ENCODE results near the gene DYNLRB2.

The DYNLRB2 gene

DNA sequence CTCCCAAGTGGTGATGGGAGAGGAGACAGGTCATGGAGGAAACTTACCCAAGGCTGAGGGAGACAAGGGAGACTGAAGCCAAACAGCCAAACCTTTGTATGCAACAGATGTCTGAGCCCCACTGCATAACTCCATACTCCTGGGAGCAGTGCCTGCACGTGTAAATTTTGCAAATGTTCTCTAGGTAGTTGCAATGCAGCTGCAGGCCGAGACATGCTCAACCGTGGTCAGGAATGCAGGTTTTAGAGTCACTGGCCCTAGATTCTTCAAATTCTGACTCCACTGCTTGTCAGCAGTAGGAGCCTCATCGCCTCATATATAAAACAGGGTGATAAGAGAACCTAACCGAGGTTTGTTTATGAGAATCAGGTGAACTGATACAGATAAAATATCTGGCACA is 11.5 kb downstream of the DYNLRB2 start:
- DNase-seq (ENCODE audit: low spot score): no peak

DNA sequence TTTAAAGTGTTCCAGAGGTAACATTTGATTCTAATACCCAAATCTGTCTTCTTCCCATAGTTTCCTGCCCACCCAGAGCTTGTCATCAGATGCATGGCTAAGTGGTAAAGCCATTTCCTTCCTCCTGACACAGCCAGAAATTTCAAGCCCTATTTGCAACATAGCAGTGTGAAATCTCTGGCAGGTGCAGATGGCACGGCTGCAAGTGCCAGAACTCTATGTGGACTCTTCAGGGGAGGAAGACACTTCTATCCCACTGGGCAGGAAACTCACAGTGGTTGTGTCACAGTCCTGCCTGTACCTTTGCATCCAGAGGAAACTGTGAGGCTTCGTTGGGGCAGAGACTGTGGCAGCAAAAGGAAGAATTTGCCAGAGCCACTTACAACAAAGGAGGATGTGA is 13.2 kb downstream of the DYNLRB2 start:
- DNase-seq (ENCODE audit: low spot score): no peak

DNA sequence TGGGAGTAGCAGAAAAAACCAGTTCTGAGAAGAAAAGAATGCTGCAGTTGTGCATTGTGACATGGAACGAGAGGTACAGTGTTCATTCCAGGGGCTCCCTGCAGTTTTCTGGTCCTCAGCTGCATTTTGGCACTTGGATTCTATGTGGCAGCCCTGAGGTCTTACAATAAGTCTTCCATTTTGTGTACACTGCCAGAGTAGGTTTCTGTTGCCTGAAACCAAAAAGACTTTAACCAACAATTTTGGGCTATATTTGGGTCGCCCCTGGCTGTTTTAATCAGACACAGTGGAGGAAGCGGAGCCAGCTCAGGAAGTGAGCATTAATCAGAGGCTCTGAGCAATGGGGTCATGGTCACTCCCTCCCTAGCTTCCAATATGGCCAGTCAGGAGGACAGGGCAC is 15.7 kb downstream of the DYNLRB2 start:
- no peak for DNase-seq (ENCODE audit: low spot score)

DNA sequence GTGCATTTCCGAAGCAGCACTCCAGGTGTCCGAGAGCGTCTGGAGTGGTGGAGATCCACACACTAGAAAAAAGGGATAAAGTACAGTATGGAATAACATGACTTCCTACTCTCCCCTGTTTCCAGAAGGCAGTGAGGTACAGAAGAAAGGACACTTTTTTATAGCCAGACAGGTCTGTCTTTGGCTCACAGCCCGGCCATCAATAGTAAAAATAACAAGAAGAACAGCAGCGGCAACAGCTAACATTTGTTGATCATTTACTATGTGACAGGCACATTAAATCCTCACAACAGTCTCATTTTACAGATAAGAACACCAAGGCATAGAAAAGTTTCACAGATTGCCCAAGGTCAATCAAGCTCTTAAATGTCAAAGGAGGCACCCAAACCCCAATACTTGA is 16.2 kb downstream of the DYNLRB2 start:
- DNase-seq (ENCODE audit: low spot score): no peak

DNA sequence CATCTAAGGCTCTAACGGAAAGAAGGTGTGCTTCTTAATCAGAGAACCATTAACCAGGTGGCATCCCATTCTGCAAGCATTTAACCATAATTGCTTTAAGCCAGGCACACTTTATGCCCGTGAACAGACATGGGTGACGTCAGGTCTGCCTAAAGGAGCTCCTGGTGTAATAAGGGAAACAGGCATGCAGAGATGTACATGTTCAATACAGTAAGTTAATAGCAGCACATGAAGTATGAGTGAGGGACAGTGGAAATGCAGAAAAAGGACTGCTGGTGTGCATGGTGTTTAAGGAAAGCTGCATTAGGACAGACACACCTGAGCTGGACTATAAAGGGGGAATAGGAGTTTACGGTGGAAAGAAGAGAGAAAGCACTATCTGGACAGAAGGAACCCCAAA is 18.6 kb downstream of the DYNLRB2 start:
- DNase-seq (ENCODE audit: low spot score): no peak

DNA sequence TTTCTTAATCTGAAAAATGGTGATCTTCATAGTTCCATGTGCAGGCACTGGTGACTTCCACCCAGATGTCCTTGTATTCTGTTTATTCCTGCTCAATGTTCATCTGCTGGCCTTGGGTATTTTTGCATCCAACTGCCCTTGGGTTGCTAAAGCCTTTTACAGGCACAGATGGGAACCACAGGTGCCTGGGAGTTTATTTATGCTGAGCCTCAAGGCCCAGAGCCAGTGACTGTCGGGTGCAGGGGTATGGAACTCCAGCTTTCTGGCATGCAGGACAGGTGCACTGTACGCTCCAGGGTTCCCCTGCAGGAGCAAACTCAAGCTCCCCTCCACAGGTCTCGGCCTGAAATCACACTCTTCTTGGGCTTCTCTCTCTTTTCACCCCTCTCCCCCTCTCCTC is 22.3 kb downstream of the DYNLRB2 start:
- DNase-seq (ENCODE audit: low spot score): no peak

DNA sequence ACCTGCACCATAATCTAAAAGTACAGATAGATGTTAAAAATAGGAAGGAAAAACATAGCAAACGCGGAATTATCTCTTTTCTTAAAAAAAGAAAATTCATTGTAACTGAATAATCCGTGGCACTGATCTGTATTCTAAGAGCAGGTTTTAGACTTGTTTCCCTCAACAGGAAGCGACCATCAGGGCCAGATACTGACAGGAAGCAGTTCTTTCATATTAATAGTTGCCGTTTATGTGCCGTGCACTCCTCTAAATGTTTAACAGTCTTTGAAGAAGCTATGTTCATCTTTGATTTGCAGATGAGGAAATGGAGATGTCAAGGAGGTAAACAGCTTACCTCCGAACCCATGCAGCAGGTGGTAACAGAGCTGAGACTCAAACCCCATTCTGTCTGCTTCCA is 23.6 kb downstream of the DYNLRB2 start:
- no peak for DNase-seq (ENCODE audit: low spot score)

DNA sequence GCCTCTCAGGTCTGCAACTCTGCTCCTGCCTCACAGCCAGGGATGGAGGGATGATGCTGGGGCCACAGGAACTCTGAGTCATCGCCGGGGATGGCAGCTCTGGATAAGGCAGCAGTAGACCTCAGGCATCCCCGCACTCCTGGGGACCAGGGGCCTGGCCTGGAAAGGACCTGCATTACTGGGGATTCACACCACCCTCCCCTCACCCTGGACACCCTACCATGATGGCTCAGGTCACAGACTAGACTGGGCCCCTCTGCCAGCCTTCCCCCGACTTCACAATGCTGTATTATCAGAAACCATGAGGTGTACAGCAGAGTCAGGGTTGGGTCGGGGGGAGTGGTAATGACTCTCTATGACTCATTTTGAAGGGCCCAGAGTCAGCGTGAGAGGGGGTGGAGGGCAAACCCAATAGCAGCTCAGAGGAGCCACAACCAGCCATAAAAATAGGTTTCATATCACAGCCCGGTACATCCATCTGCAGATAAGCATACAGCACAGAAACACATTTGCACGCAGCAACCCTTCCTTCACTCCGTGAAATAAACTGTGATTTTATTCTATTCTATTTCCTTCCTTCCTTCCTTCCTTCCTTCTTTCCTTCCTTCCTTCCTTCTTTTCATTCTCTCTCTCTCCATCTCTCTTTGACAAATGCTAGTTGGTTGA is 28.8 kb downstream of the DYNLRB2 start:
- no peak for DNase-seq (ENCODE audit: low spot score)

DNA sequence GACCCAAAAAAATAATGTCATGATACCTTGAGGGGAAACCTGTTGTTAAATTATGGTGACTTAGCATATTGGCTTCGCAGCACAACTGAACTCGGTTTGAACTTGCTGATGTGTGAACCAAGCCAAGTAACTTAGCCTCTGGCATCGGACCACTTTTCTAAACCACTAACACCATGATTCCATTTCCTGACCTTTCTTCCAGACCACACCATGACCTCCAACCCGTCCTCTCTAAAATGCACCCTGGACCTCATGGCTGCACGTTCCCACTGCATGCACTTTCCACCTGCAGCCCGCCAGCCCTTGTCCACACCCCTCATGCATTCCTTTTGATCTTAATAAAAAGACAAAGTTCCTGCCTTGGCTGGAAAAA is 29.3 kb downstream of the DYNLRB2 start:
- DNase-seq (ENCODE audit: low spot score): no peak

DNA sequence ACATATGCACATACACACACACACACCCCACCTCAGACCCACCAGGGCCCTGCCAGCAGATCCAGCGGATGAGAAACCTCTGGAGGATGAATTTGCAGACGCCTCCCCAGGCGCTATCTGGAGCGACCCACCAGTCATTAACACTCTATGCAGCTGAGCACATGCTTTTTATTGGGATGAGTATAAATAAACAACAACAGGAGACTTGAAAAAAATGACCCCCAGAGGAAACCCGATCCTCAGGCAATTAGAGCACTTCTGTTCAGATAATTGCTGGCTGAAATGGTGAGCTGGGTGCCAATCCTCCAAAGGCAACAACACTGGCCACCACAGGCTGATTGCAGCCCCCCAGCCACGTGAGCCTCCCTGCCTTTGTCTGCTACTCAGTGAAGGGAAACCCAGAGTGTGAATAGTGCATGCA is 32.9 kb downstream of the DYNLRB2 start:
- DNase-seq (ENCODE audit: low spot score): no peak

DNA sequence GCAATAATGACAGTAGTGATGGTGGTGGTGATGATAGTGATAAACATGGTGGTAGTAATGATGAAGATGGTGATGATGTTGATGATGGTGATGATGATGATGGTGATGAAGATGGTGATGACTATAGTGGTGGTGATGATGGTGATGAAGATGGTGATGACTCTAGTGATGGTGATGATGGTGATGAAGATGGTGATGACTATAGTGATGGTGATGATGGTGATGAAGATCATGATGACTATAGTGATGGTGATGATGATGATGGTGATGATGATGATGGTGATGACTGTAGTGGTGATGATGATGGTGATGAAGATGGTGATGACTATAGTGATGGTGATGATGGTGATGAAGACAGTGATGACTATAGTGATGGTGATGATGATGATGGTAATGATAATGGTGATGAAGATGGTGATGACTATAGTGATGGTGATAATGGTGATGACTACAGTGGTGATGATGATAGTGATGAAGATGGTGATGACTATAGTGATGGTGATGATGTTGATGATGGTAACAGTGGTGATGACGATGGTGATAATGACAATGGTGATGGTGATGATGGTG is 35.6 kb downstream of the DYNLRB2 start:
- DNase-seq (ENCODE audit: low spot score): no peak

DNA sequence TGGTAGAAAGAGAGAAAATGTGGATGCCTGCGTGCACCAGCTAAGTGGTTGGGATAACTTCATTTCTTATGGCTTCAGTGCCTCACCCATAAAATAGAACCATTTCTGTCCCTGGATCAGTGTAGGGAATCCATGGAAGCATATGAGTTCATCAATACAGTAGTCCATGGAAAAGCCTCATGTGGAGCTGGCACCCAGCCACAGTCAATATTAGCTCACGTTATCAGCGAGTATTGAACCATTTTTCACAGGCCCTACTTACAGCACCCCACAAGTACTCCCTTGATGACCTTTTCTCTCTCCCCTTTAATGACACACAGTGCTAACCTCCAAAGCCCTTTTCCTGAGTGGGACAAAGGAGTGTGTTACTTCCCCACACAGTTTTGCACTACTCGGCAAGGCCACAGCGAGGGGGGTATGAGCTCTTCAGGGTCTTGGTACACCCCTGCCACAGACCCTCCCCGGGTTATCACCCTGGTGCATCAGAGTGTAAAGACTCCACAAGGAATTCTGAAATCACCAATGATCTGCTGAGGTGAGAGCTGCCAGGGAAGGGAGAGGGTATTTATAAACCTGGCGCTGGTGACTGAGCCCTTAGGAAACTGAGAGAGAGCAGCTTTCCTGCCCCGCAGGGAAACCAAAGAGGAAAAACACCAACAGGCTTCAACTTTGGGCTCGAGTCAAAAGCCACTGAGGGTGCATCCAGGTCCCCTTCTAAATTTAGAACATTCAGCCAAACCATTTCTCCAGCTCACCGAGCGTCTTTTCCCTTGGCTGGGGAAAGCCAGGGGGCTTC is 36.9 kb downstream of the DYNLRB2 start:
- DNase-seq (ENCODE audit: low spot score): no peak

DNA sequence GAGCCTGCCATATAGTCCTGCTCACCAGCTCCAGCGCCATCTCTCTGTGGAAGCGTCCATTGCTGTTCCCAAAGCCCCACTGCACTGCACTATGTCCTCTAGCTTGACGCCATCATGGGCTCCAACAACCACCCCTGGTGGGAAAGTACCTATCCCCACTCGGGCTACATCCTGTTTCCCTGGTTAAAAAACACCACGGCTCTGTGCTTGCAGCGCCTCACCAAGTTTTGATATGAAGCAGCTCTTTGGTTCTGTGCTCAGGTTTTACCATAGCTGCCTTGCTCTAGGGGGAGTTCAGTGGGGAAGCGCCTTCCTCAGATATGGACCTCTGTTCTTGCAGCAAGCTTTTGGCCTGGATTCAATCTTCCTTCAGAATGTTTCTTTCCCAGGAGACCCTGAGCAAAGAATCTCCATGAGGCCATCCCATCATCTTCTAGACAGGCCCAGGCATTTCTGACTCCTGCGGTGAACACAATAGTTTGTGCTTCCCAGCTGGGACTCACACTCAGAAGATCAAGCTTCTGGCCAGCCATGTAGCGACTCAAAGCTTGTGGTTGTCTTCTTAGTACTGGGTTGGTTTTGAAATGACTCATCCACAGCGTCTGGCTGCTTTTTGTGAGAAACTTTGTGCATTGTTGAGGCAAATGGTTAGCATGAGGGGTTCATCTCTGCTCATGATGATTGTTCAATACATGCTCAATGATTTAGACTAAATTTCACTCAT is 39.5 kb downstream of the DYNLRB2 start:
- DNase-seq (ENCODE audit: low spot score): no peak

DNA sequence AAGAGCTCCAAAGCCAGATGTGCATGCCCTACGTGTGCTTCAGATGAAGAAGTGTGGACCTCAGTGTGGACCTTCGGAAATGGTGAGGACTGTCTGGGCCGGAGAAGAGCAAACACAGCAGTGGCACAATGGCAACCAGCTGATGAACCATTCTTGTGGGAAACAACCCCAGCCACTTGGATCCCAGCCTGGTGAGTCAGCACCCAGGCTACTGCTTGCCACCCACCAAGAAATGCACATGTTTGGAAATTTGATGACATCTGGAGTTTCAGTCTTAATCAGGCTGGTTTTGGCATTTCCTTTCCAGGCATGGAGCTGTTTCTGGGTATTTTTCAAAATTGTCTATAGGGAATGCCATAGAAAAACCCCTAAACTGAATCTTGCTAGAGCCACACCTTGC is 42.7 kb downstream of the DYNLRB2 start:
- DNase-seq (ENCODE audit: low spot score): no peak

DNA sequence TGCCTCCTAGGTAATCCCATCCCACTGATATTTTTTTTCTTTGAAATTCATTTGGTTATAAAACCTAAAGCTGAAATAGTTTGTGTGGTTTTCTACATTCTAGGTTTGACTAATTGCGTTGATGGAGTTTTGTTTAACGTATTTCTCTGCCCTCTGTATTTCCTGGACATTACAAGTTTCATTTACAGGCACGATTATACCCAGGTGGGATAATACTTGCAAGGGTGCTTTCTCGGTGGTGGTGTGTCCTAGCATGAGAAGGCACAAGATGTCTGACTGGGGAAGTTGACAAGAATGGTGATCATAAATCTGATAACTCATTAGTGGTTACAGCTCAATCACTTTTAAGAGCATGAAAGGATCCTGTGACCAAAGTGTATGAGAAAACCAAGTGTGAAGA is 45.0 kb downstream of the DYNLRB2 start:
- DNase-seq (ENCODE audit: low spot score): no peak

DNA sequence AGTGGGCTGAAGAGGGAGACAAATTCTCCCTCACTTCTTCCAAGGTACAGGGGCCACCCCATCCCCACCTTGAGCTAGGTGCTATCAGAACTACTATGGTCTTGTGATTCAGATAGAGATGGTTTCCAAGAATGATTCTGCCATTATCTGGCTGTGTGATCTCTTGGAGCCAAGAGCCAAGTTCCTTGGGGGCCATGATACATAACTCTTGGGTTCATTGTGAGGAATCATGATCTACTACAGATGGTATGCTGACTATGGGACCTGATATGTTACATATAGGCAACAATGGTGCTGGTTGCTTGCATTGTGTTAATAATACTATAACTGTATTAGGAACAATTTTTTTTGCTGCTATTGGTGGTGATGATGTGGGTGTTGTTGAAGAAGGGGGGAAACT is 45.7 kb downstream of the DYNLRB2 start:
- DNase-seq (ENCODE audit: low spot score): no peak

DNA sequence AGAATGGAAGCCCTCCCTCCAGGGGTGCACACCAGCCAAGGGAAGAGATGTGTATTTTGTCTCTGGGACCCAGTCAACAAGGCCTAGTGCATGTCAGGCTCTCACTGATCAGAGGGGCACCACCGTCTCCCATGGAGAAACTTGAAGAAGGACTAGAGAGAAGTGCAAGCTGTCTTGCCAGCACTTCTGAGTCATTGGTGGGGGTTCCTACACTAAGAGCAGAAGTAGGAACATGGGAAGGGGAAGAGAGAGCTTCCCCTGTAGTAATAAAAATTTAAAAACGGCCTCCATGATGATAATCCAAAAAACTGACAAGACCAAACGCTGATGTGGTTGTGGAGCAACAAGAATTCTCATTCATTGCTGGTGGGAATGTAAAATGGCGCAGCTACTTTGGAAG is 46.3 kb downstream of the DYNLRB2 start:
- no peak for DNase-seq (ENCODE audit: low spot score)

DNA sequence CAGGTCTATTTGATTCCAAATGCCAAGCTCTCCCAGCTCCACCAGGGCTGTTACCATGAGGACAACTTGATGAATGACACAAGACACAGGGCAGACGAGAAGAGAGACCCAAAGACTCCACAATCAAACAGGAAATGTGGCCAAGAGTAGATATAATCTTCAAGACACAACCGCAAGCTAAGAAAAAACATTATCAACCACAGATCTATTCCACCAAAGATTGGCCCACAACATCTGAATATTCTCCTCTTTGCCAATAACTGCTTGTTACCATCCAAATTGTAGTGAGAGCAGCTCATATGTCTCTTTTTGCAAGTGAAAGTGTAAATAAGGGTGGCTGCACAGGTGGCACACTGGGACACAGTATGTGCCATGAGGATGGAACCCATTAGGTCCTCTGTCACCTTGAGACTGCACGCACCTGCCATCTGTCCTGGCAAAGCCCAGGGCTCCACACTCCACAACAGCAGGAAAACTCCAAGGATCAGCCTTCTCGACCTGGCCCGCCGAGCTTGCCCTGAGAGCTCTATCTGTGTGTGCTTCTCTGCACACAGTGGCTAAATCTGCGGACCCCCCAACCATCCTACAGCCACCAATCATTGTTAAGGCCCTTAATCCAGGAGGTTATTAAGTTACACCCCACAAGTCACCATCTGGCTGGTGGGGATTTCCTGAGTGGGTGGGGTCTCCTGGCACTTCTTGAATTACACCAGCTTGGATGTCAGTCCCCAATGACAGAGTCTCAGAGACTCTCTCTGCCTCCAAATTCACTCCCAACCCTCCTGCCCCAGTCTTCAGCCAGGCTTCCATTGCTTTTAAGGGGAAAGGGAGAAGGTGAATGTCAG is 50.5 kb downstream of the DYNLRB2 start:
- DNase-seq (ENCODE audit: low spot score): no peak

DNA sequence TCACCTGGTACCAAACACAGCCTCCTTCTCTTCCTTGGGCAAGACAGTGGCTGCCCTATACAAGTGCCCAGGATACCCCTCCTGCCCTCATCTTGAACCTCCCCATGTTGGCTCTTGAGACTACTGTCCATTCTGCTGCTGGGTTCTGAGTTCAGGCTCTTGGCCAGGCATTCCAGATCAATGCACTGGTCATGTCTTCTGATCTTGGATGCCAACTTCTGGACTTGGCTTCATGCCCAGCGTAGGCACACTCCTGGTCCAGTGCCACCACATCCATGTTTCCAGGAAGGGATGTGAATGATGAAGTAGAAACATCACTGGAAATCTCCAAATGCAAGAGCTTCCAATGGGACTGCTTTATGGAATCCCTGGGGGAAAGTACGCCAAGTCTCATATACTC is 51.5 kb downstream of the DYNLRB2 start:
- DNase-seq (ENCODE audit: low spot score): no peak

DNA sequence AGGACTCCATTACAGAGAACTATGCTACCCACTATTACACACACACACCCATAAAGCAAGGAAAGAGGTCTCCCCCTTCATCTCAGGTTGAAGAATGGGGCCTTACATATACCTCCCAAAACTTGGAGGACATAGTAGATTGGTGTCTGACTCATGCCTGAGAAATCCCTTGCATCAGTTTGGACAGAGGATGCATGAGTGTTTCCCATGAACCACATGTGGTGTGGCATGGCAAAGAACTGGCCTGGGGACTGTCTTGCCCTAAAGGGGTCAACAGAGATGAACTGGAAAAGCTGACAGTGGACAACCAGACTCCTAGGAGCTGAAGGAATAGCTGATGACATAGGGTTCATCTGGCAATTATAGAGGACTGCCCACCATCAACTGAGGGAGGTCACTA is 54.0 kb downstream of the DYNLRB2 start:
- DNase-seq (ENCODE audit: low spot score): no peak

DNA sequence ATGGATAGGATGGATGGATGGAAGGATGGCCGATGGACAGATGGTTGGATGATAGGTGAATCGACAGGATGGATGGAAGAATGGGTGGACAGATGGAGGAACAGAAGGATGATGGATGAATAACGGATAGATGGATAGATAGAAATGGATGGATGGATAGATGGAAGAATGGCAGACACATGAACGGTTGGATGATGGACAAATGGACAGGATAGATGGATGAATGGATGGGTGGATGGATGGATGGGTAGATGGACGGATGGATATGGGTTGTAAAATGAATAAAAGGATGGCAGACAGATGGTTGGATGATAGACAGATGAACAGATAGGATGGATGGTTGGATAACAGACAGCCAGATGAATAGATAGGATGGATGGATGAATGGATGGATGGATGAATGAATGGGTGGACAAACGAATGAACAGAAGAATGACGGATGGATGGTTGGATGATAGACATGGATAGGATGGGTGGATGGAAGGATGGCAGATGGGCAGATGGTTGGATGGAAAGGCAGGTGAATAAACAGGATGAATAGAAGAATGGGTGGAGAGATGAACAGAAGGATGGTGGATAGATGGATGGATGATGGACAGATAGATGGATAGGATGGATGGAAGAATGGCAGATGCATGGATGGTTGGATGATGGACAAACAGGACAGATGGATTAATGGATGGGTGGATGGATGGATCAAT is 55.9 kb downstream of the DYNLRB2 start:
- DNase-seq (ENCODE audit: low spot score): no peak
